Suppressor macrophage (primary cell): ENCODE data around the gene STK17B.

Experiments used
- DNase-seq, 4 experiments: peaks; one replicate each; pipeline ENCODE4 v3.0.0-alpha.2; 2020 to 2022

STK17B gene

GRCh38 chr2:196183528-196184231 lies 12.3 kb upstream of the STK17B start:
- DNase-seq = no peak

- DNase-seq = no peak
Observed at GRCh38 chr2:196183172-196183473, 11.7 kb upstream of the STK17B start.

GRCh38 chr2:196182439-196183171 lies 11.2 kb upstream of the STK17B start:
- no peak for DNase-seq

- DNase-seq = no peak
Observed at GRCh38 chr2:196181484-196181883, 10.1 kb upstream of the STK17B start.

GRCh38 chr2:196177124-196177523 lies 5.7 kb upstream of the STK17B start:
- DNase-seq = no peak

- DNase-seq = no peak
Observed at GRCh38 chr2:196176142-196176738, 4.9 kb upstream of the STK17B start.

GRCh38 chr2:196174404-196174803 lies 3.0 kb upstream of the STK17B start:
- DNase-seq = no peak

- no peak for DNase-seq
Observed at GRCh38 chr2:196173505-196173904, 2.1 kb upstream of the STK17B start.

GRCh38 chr2:196172951-196173350 lies 1.6 kb upstream of the STK17B start:
- no peak for DNase-seq

- no peak for DNase-seq
Observed at GRCh38 chr2:196171946-196172345, 568 bp upstream of the STK17B start.

GRCh38 chr2:196170606-196171247 lies 651 bp downstream of the STK17B start:
- peak; percentile 43 to 74 (median 62) for DNase-seq

- peak; percentile 74 to 83 (median 78) for DNase-seq
Observed at GRCh38 chr2:196170213-196170605, 1.2 kb downstream of the STK17B start.

- DNase-seq = peak in 2 of 4 experiments; percentile 61 to 69
Observed at GRCh38 chr2:196169516-196169915, 1.9 kb downstream of the STK17B start.

- DNase-seq = peak in 1 of 4 experiments; percentile 35
Observed at GRCh38 chr2:196168181-196168580, 3.2 kb downstream of the STK17B start.

GRCh38 chr2:196167666-196168065 lies 3.7 kb downstream of the STK17B start:
- peak in 1 of 4 experiments; percentile 32 for DNase-seq

- DNase-seq = peak; percentile 24 to 49 (median 37)
Observed at GRCh38 chr2:196166876-196167275, 4.5 kb downstream of the STK17B start.

- DNase-seq = no peak
Observed at GRCh38 chr2:196165016-196165415, 6.4 kb downstream of the STK17B start.

GRCh38 chr2:196163285-196163684 lies 8.1 kb downstream of the STK17B start:
- no peak for DNase-seq

GRCh38 chr2:196162586-196163175 lies 8.7 kb downstream of the STK17B start:
- DNase-seq = no peak

GRCh38 chr2:196160946-196161345 lies 10.4 kb downstream of the STK17B start:
- peak in 3 of 4 experiments; percentile 19 to 64 (median 52) for DNase-seq

GRCh38 chr2:196160101-196160500 lies 11.3 kb downstream of the STK17B start:
- DNase-seq = peak; percentile 85 to 97 (median 92)

GRCh38 chr2:196159221-196159892 lies 12.0 kb downstream of the STK17B start:
- peak in 1 of 4 experiments; percentile 25 for DNase-seq
